NCI-H1092 (cell line): ENCODE measurements around the gene GPRASP3.
A peak's percentile ranks its signal among the peaks of the same experiment; 100 is the strongest.

ENCODE experiments used
- DNase-seq: peaks from one replicate; lab custom pipeline; 2025; lab: John Stamatoyannopoulos, UW

GPRASP3 gene

GRCh38 chrX:102745857-102746584, 25.5 kb downstream of the GPRASP3 start:
- no peak for DNase-seq

- DNase-seq, result no peak
Measured at GRCh38 chrX:102765217-102765616, 44.7 kb downstream of the GPRASP3 start.

- no peak for DNase-seq
Measured at GRCh38 chrX:102765809-102766208, 45.3 kb downstream of the GPRASP3 start.

GRCh38 chrX:102767287-102767686, 46.7 kb downstream of the GPRASP3 start:
- DNase-seq, result no peak

GRCh38 chrX:102768987-102769761, 48.6 kb downstream of the GPRASP3 start:
- DNase-seq, result peak; percentile 90
